SH-SY5Y (cell line): ENCODE data around the gene KLK14.

Experiments
- GATA2 ChIP-seq: IDR thresholded peaks from 2 replicates; pipeline ENCODE4 v1.6.1; 2011; ENCODE audit warnings: mild to moderate bottlenecking, low read depth, low read length
- GATA3 ChIP-seq: IDR thresholded peaks from 2 replicates; pipeline ENCODE4 v1.6.1; 2011; ENCODE audit warnings: low read depth, mild to moderate bottlenecking, low read length, moderate library complexity

- no peak for TF ChIP-seq GATA2
- TF ChIP-seq GATA3: no peak
These were observed 13.9 kb upstream of the KLK14 start for GRCh38 chr19:51096473-51097165.
